Ovary (tissue), 3 donors: ENCODE results near the gene ZSCAN25.

Experiments
- EP300 ChIP-seq: sonication (generic); formaldehyde crosslinking; IDR thresholded peaks from one replicate; pipeline ENCODE4 v1.6.1; 2017; ENCODE audit warnings: antibody characterized with exemption
- POLR2A ChIP-seq: fragments of 450-650 bp; IDR thresholded peaks from one replicate; pipeline ENCODE4 v1.6.1; 2017; ENCODE audit warnings: antibody characterized with exemption, mild to moderate bottlenecking, moderate library complexity
- TF ChIP-seq, protein P1 (sequence below), 3 donors: fragments of 450-650 bp in 2 of 3; fragments of 200-600 bp in 1 of 3; IDR thresholded peaks; one replicate each; pipeline versions ENCODE4 v1.5.1 to v1.8.0; 2016 to 2022; ENCODE audit warnings: antibody characterized with exemption in 3 of 3, mild to moderate bottlenecking in 1 of 3
- donor health status: DM: no; HTN: no; CAD: no.

GRCh38 chr7:99653754-99654153 lies 37.0 kb downstream of the ZSCAN25 start:
- TF ChIP-seq EP300, result no peak
- no peak for TF ChIP-seq POLR2A
- TF ChIP-seq, protein P1, sequence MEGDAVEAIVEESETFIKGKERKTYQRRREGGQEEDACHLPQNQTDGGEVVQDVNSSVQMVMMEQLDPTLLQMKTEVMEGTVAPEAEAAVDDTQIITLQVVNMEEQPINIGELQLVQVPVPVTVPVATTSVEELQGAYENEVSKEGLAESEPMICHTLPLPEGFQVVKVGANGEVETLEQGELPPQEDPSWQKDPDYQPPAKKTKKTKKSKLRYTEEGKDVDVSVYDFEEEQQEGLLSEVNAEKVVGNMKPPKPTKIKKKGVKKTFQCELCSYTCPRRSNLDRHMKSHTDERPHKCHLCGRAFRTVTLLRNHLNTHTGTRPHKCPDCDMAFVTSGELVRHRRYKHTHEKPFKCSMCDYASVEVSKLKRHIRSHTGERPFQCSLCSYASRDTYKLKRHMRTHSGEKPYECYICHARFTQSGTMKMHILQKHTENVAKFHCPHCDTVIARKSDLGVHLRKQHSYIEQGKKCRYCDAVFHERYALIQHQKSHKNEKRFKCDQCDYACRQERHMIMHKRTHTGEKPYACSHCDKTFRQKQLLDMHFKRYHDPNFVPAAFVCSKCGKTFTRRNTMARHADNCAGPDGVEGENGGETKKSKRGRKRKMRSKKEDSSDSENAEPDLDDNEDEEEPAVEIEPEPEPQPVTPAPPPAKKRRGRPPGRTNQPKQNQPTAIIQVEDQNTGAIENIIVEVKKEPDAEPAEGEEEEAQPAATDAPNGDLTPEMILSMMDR (IDR thresholded peaks at IDR 0.05), result no peak
